CD14-positive monocyte (primary cell): ENCODE data around the gene EFEMP2. TPM values are rescaled to one million over a fixed set of nuclear protein-coding genes. Genes with fewer than 3 reads are reported as not detected.

Source experiments
- DNase-seq, 3 donors: peaks; one replicate each; pipeline ENCODE4 v3.0.0-alpha.2; 2011 to 2022
- H2AFZ ChIP-seq: 2 replicates; pipeline ENCODE4 v1.6.0; 2012; ENCODE audit warnings: mild to moderate bottlenecking, low read depth, low read length, inconsistent platforms; ENCODE audit not compliant: insufficient read depth, poor library complexity, severe bottlenecking
- H3K27ac ChIP-seq, 2 donors: 1 replicate in 1 of 2; 2 replicates in 1 of 2; pipeline ENCODE4 v1.5.1; 2012 to 2013; ENCODE audit warnings: low read length in 2 of 2, control low read depth in 1 of 2, inconsistent platforms in 1 of 2, low read depth in 1 of 2, mild to moderate bottlenecking in 1 of 2
- H3K27me3 ChIP-seq, 2 donors: one replicate each; pipeline versions ENCODE4 v1.6.0 to v1.6.1; 2011 to 2013; ENCODE audit warnings: low read length in 2 of 2; ENCODE audit not compliant: control insufficient read depth in 2 of 2, insufficient read depth in 2 of 2
- H3K36me3 ChIP-seq, 2 donors: replicated peaks in 1 of 2; 1 replicate in 1 of 2; 2 replicates in 1 of 2; pipeline versions ENCODE4 v1.5.1 to v1.6.1; 2012 to 2013; ENCODE audit warnings: low read length in 2 of 2, control low read depth in 1 of 2, inconsistent platforms in 1 of 2, mild to moderate bottlenecking in 1 of 2; ENCODE audit not compliant: insufficient read depth in 2 of 2, control insufficient read depth in 1 of 2
- H3K4me1 ChIP-seq, 2 donors: 1 replicate in 1 of 2; 2 replicates in 1 of 2; pipeline versions ENCODE4 v1.5.1 to v1.6.1; 2012 to 2013; ENCODE audit warnings: low read length in 2 of 2, control low read depth in 1 of 2, inconsistent platforms in 1 of 2, mild to moderate bottlenecking in 1 of 2, moderate library complexity in 1 of 2; ENCODE audit not compliant: insufficient read depth in 2 of 2, control insufficient read depth in 1 of 2
- H3K4me2 ChIP-seq: replicated peaks from 2 replicates; pipeline ENCODE3; 2012; ENCODE audit warnings: low read length, moderate library complexity, mild to moderate bottlenecking; ENCODE audit not compliant: poor library complexity, severe bottlenecking; ENCODE audit errors: extremely low read depth
- H3K4me3 ChIP-seq, 3 experiments: fragments of 200-600 bp in 1 of 3; sonication (generic) in 1 of 3; replicated peaks in 1 of 3; 1 replicate in 2 of 3; 2 replicates in 1 of 3; pipeline ENCODE4 v1.5.1; 2011 to 2013; ENCODE audit warnings: low read length in 3 of 3, mild to moderate bottlenecking in 3 of 3, control low read depth in 2 of 3, low read depth in 2 of 3, inconsistent platforms in 1 of 3, moderate library complexity in 1 of 3
- H3K79me2 ChIP-seq: 2 replicates; pipeline ENCODE4 v1.6.0; 2012; ENCODE audit warnings: mild to moderate bottlenecking, control low read depth, inconsistent platforms, low read length, moderate library complexity; ENCODE audit not compliant: insufficient read depth
- H3K9ac ChIP-seq: 2 replicates; pipeline ENCODE4 v1.6.0; 2017; ENCODE audit warnings: low read length, mild to moderate bottlenecking; ENCODE audit not compliant: insufficient read depth, poor library complexity, severe bottlenecking
- H3K9me3 ChIP-seq, 2 donors: replicated peaks in 1 of 2; 1 replicate in 1 of 2; 2 replicates in 1 of 2; pipeline versions ENCODE4 v1.5.1 to v1.6.1; 2012 to 2013; ENCODE audit warnings: low read length in 2 of 2, control low read depth in 1 of 2; ENCODE audit not compliant: control insufficient read depth in 1 of 2, insufficient read depth in 1 of 2
- H4K20me1 ChIP-seq: 2 replicates; pipeline ENCODE4 v1.6.0; 2012; ENCODE audit warnings: mild to moderate bottlenecking, low read length, control low read depth, moderate library complexity; ENCODE audit not compliant: insufficient read depth
- H3K27ac Mint-ChIP-seq, 7 donors: one replicate each; pipeline ENCODE4 v1.8.0; 2020; ENCODE audit warnings: mild to moderate bottlenecking in 7 of 7, mixed read lengths in 7 of 7, moderate library complexity in 6 of 7, inconsistent platforms in 2 of 7
- H3K27me3 Mint-ChIP-seq, 3 donors: one replicate each; pipeline ENCODE4 v1.8.0; 2021 to 2022; ENCODE audit warnings: low read depth in 3 of 3, mild to moderate bottlenecking in 3 of 3, mixed read lengths in 3 of 3, moderate library complexity in 3 of 3, inconsistent platforms in 1 of 3
- H3K36me3 Mint-ChIP-seq, 2 donors: one replicate each; pipeline ENCODE4 v1.8.0; 2020; ENCODE audit warnings: mixed read lengths in 2 of 2, inconsistent platforms in 1 of 2, mild to moderate bottlenecking in 1 of 2
- H3K4me1 Mint-ChIP-seq: one replicate; pipeline ENCODE4 v1.8.0; 2020; ENCODE audit warnings: mild to moderate bottlenecking, mixed read lengths
- H3K4me3 Mint-ChIP-seq, 2 donors: one replicate each; pipeline ENCODE4 v1.8.0; 2020; ENCODE audit warnings: mild to moderate bottlenecking in 2 of 2, mixed read lengths in 2 of 2, moderate library complexity in 1 of 2
- H3K9me3 Mint-ChIP-seq, 7 donors: one replicate each; pipeline ENCODE4 v1.8.0; 2020 to 2022; ENCODE audit warnings: mixed read lengths in 7 of 7, mild to moderate bottlenecking in 6 of 7, moderate library complexity in 6 of 7, inconsistent platforms in 2 of 7
- CTCF ChIP-seq: fragments of 200-600 bp; IDR thresholded peaks from one replicate; pipeline ENCODE4 v1.8.0; 2022; ENCODE audit warnings: antibody characterized with exemption, mild to moderate bottlenecking
- WGBS: methylation state at CpG from one replicate; pipeline ENCODE4 v1.1.5; 2013; ENCODE audit warnings: missing lambda C conversion rate; ENCODE audit not compliant: insufficient coverage; 5-methylcytosine and 5-hydroxymethylcytosine counted together
- intact Hi-C, 2 donors: fragments of 100-400 bp; cut with micrococcal nuclease; formaldehyde crosslinking; loops; one replicate each; pipeline versions ENCODE4 v1.15.0 to v1.15.1; 2023
- polyA plus RNA-seq, 3 donors: library from polyadenylated mRNA; depleted of rRNA in 1 of 3; unstranded in 2 of 3; stranded (reverse) in 1 of 3; fragments of 300-500 nt in 2 of 3; fragments of >200 nt in 1 of 3; fragmentation: Illumina TruSeq in 2 of 3; gene quantifications; 1 replicate in 2 of 3; 2 replicates in 1 of 3; pipeline ENCODE4 v1.2.3, GENCODE V29; 2012 to 2021

EFEMP2 gene
- polyA plus RNA-seq, 3 donors = 0.44 to 14.7 TPM; not detected in 1

- intact Hi-C loops = no loop called here
- H3K36me3 ChIP-seq = peaks cover 42 to 58% of the 10 kb centered on the region in 2 donors
- no peak overlapping the region for H3K4me3 ChIP-seq
- H3K9me3 Mint-ChIP-seq = peaks cover 0 to 12% (median 8%) of the 10 kb centered on the region in 7 donors
- peaks cover 45% of the 10 kb centered on the region for H3K79me2 ChIP-seq
- H3K4me2 ChIP-seq = no peak overlapping the region
- no peak for TF ChIP-seq CTCF
- no peaks in the 10 kb centered on the region for H3K27me3 ChIP-seq
- H3K9me3 ChIP-seq = peaks cover 4 to 8% of the 10 kb centered on the region in 2 donors
- peaks cover 37% of the 10 kb centered on the region for H3K4me1 Mint-ChIP-seq
- no peak overlapping the region for H2AFZ ChIP-seq
- peaks cover 82% of the 10 kb centered on the region for H4K20me1 ChIP-seq
- H3K36me3 Mint-ChIP-seq = peaks cover 45 to 59% of the 10 kb centered on the region in 2 donors
- H3K27ac Mint-ChIP-seq = peak overlapping the region in 1 of 7 donors; percentile 21
- H3K4me1 ChIP-seq = peaks cover 13 to 21% of the 10 kb centered on the region in 2 donors
- DNase-seq = no peak
- no peak overlapping the region for H3K4me3 Mint-ChIP-seq
- peak overlapping the region in 1 of 2 donors; percentile 18 for H3K27ac ChIP-seq
- H3K9ac ChIP-seq = no peak overlapping the region
- WGBS = 96% methylated on average over 30 of the region's 33 CpGs
- H3K27me3 Mint-ChIP-seq = peaks cover 0 to 3% (median 0%) of the 10 kb centered on the region in 3 donors
Observed at GRCh38 chr11:65852508-65853245, 19.9 kb downstream of the EFEMP2 start.

- peaks cover 4 to 8% of the 10 kb centered on the region in 2 donors for H3K9me3 ChIP-seq
- H3K4me3 ChIP-seq = no peak overlapping the region
- intact Hi-C loops = no loop called here
- Mint-ChIP-seq H3K9me3 (peaks cover 0 to 12% (median 8%) of the 10 kb centered on the region in 7 donors), H3K4me1 (peaks cover 37% of the 10 kb centered on the region), H3K27me3 (peaks cover 0 to 3% (median 0%) of the 10 kb centered on the region in 3 donors), H3K27ac (no peak overlapping the region), H3K36me3 (peaks cover 45 to 59% of the 10 kb centered on the region in 2 donors), H3K4me3 (no peak overlapping the region)
- peaks cover 75% of the 10 kb centered on the region for H4K20me1 ChIP-seq
- no peak for TF ChIP-seq CTCF
- no peak for DNase-seq
- peaks cover 42 to 58% of the 10 kb centered on the region in 2 donors for H3K36me3 ChIP-seq
- no peak overlapping the region for H2AFZ ChIP-seq
- no peak overlapping the region for H3K9ac ChIP-seq
- peaks cover 38% of the 10 kb centered on the region for H3K79me2 ChIP-seq
- WGBS = 94% methylated on average over 9 of the region's 10 CpGs
- H3K27ac ChIP-seq = peak overlapping the region in 1 of 2 donors; percentile 4
- H3K4me2 ChIP-seq = no peak overlapping the region
- no peaks in the 10 kb centered on the region for H3K27me3 ChIP-seq
- peaks cover 13 to 21% of the 10 kb centered on the region in 2 donors for H3K4me1 ChIP-seq
Observed at GRCh38 chr11:65851811-65852507, 20.6 kb downstream of the EFEMP2 start.
